Activated naive CD4-positive, alpha-beta T cell treated with anti-CD3 and anti-CD28 coated beads, Interleukin-2, amount 10 ng/mL, durations not matched to agents 7 days and 5 days (primary cell): ENCODE measurements around the gene ISX.

Experiments
- CTCF ChIA-PET: fragments of 350-600 bp; sonication (Branson Sonifier 250); formaldehyde crosslinking; loops from one replicate; lab custom pipeline; 2021; ENCODE audit warnings: antibody characterized with exemption; lab: Charles Lee
- DNase-seq: peaks from one replicate; pipeline ENCODE4 v3.0.0-alpha.2; 2020
- H3K27ac Mint-ChIP-seq: one replicate; pipeline ENCODE4 v1.8.0; 2021; ENCODE audit warnings: mild to moderate bottlenecking, moderate library complexity, mixed read lengths
- H3K27me3 Mint-ChIP-seq: one replicate; pipeline ENCODE4 v1.8.0; 2021; ENCODE audit warnings: mild to moderate bottlenecking, mixed read lengths
- H3K36me3 Mint-ChIP-seq: one replicate; pipeline ENCODE4 v1.8.0; 2021; ENCODE audit warnings: mixed read lengths
- H3K4me1 Mint-ChIP-seq: one replicate; pipeline ENCODE4 v1.8.0; 2021; ENCODE audit warnings: mixed read lengths
- H3K4me3 Mint-ChIP-seq: one replicate; pipeline ENCODE4 v1.8.0; 2021; ENCODE audit warnings: mild to moderate bottlenecking, moderate library complexity, mixed read lengths
- H3K9me3 Mint-ChIP-seq: one replicate; pipeline ENCODE4 v1.8.0; 2021; ENCODE audit warnings: mixed read lengths

The ISX gene

GRCh38 chr22:35065183-35065582 is 775 bp upstream of the ISX start:
- CTCF ChIA-PET = no interaction called here
- DNase-seq = no peak
- no peaks in the 10 kb centered on the region for H3K36me3 Mint-ChIP-seq
- H3K4me3 Mint-ChIP-seq = no peak overlapping the region
- H3K4me1 Mint-ChIP-seq = no peaks in the 10 kb centered on the region
- H3K9me3 Mint-ChIP-seq = no peaks in the 10 kb centered on the region
- no peaks in the 10 kb centered on the region for H3K27me3 Mint-ChIP-seq
- H3K27ac Mint-ChIP-seq = no peak overlapping the region

GRCh38 chr22:35066768-35067167 is 810 bp downstream of the ISX start:
- no peak overlapping the region for H3K4me3 Mint-ChIP-seq
- no peaks in the 10 kb centered on the region for H3K27me3 Mint-ChIP-seq
- H3K27ac Mint-ChIP-seq = no peak overlapping the region
- CTCF ChIA-PET = no interaction called here
- no peaks in the 10 kb centered on the region for H3K36me3 Mint-ChIP-seq
- H3K4me1 Mint-ChIP-seq = no peaks in the 10 kb centered on the region
- DNase-seq = no peak
- no peaks in the 10 kb centered on the region for H3K9me3 Mint-ChIP-seq

GRCh38 chr22:35069541-35069940 is 3.6 kb downstream of the ISX start:
- Mint-ChIP-seq H3K27ac (no peak overlapping the region), H3K4me1 (no peaks in the 10 kb centered on the region), H3K9me3 (no peaks in the 10 kb centered on the region), H3K36me3 (no peaks in the 10 kb centered on the region), H3K27me3 (no peaks in the 10 kb centered on the region), H3K4me3 (no peak overlapping the region)
- DNase-seq = no peak
- CTCF ChIA-PET = no interaction called here

- CTCF ChIA-PET = no interaction called here
- Mint-ChIP-seq H3K4me3 (no peak overlapping the region), H3K9me3 (no peaks in the 10 kb centered on the region), H3K36me3 (no peaks in the 10 kb centered on the region), H3K27ac (no peak overlapping the region), H3K27me3 (no peaks in the 10 kb centered on the region), H3K4me1 (no peaks in the 10 kb centered on the region)
- no peak for DNase-seq
Observed at GRCh38 chr22:35070451-35071093, 4.6 kb downstream of the ISX start.

- DNase-seq = no peak
- no peaks in the 10 kb centered on the region for H3K9me3 Mint-ChIP-seq
- no peak overlapping the region for H3K27ac Mint-ChIP-seq
- CTCF ChIA-PET = no interaction called here
- no peaks in the 10 kb centered on the region for H3K4me1 Mint-ChIP-seq
- H3K36me3 Mint-ChIP-seq = no peaks in the 10 kb centered on the region
- H3K27me3 Mint-ChIP-seq = no peaks in the 10 kb centered on the region
- no peak overlapping the region for H3K4me3 Mint-ChIP-seq
Observed at GRCh38 chr22:35071784-35072183, 5.8 kb downstream of the ISX start.

- H3K9me3 Mint-ChIP-seq = no peaks in the 10 kb centered on the region
- CTCF ChIA-PET = no interaction called here
- H3K36me3 Mint-ChIP-seq = no peaks in the 10 kb centered on the region
- H3K4me1 Mint-ChIP-seq = no peaks in the 10 kb centered on the region
- H3K27ac Mint-ChIP-seq = no peak overlapping the region
- no peaks in the 10 kb centered on the region for H3K27me3 Mint-ChIP-seq
- no peak overlapping the region for H3K4me3 Mint-ChIP-seq
- no peak for DNase-seq
Observed at GRCh38 chr22:35072925-35073324, 7.0 kb downstream of the ISX start.

- Mint-ChIP-seq H3K27ac (no peak overlapping the region), H3K4me3 (no peak overlapping the region), H3K27me3 (no peaks in the 10 kb centered on the region), H3K9me3 (no peaks in the 10 kb centered on the region), H3K4me1 (no peaks in the 10 kb centered on the region), H3K36me3 (no peaks in the 10 kb centered on the region)
- CTCF ChIA-PET = no interaction called here
- no peak for DNase-seq
Observed at GRCh38 chr22:35074583-35074982, 8.6 kb downstream of the ISX start.

- H3K27ac Mint-ChIP-seq = no peak overlapping the region
- H3K4me1 Mint-ChIP-seq = no peaks in the 10 kb centered on the region
- no peaks in the 10 kb centered on the region for H3K36me3 Mint-ChIP-seq
- CTCF ChIA-PET = no interaction called here
- no peaks in the 10 kb centered on the region for H3K9me3 Mint-ChIP-seq
- DNase-seq = no peak
- no peaks in the 10 kb centered on the region for H3K27me3 Mint-ChIP-seq
- H3K4me3 Mint-ChIP-seq = no peak overlapping the region
Observed at GRCh38 chr22:35076630-35077029, 10.7 kb downstream of the ISX start.

- no peak overlapping the region for H3K27ac Mint-ChIP-seq
- peaks cover 11% of the 10 kb centered on the region for H3K27me3 Mint-ChIP-seq
- peaks cover 4% of the 10 kb centered on the region for H3K9me3 Mint-ChIP-seq
- H3K36me3 Mint-ChIP-seq = no peaks in the 10 kb centered on the region
- CTCF ChIA-PET = no interaction called here
- DNase-seq = no peak
- H3K4me1 Mint-ChIP-seq = no peaks in the 10 kb centered on the region
- no peak overlapping the region for H3K4me3 Mint-ChIP-seq
Observed at GRCh38 chr22:35085621-35086020, 19.7 kb downstream of the ISX start.

GRCh38 chr22:35089139-35089538 is 23.2 kb downstream of the ISX start:
- no peak overlapping the region for H3K27ac Mint-ChIP-seq
- no peaks in the 10 kb centered on the region for H3K9me3 Mint-ChIP-seq
- no peaks in the 10 kb centered on the region for H3K36me3 Mint-ChIP-seq
- H3K4me1 Mint-ChIP-seq = no peaks in the 10 kb centered on the region
- CTCF ChIA-PET = no interaction called here
- H3K4me3 Mint-ChIP-seq = no peak overlapping the region
- H3K27me3 Mint-ChIP-seq = peaks cover 11% of the 10 kb centered on the region
- DNase-seq = no peak

- no peaks in the 10 kb centered on the region for H3K9me3 Mint-ChIP-seq
- H3K27me3 Mint-ChIP-seq = peaks cover 4% of the 10 kb centered on the region
- no peak for DNase-seq
- no peak overlapping the region for H3K4me3 Mint-ChIP-seq
- CTCF ChIA-PET = no interaction called here
- no peaks in the 10 kb centered on the region for H3K36me3 Mint-ChIP-seq
- no peaks in the 10 kb centered on the region for H3K4me1 Mint-ChIP-seq
- no peak overlapping the region for H3K27ac Mint-ChIP-seq
Observed at GRCh38 chr22:35092406-35092805, 26.4 kb downstream of the ISX start.

GRCh38 chr22:35098921-35099320 is 33.0 kb downstream of the ISX start:
- no peaks in the 10 kb centered on the region for H3K36me3 Mint-ChIP-seq
- CTCF ChIA-PET = no interaction called here
- no peaks in the 10 kb centered on the region for H3K27me3 Mint-ChIP-seq
- H3K4me1 Mint-ChIP-seq = no peaks in the 10 kb centered on the region
- DNase-seq = no peak
- H3K4me3 Mint-ChIP-seq = no peak overlapping the region
- H3K9me3 Mint-ChIP-seq = no peaks in the 10 kb centered on the region
- no peak overlapping the region for H3K27ac Mint-ChIP-seq

- no peak for DNase-seq
- Mint-ChIP-seq H3K4me3 (no peak overlapping the region), H3K4me1 (no peaks in the 10 kb centered on the region), H3K36me3 (no peaks in the 10 kb centered on the region), H3K27ac (no peak overlapping the region), H3K27me3 (peaks cover 5% of the 10 kb centered on the region), H3K9me3 (no peaks in the 10 kb centered on the region)
- CTCF ChIA-PET = no interaction called here
Observed at GRCh38 chr22:35099883-35100282, 33.9 kb downstream of the ISX start.

- Mint-ChIP-seq H3K4me1 (no peaks in the 10 kb centered on the region), H3K27ac (no peak overlapping the region), H3K9me3 (no peaks in the 10 kb centered on the region), H3K27me3 (peaks cover 5% of the 10 kb centered on the region), H3K4me3 (no peak overlapping the region), H3K36me3 (no peaks in the 10 kb centered on the region)
- CTCF ChIA-PET = no interaction called here
- DNase-seq = no peak
Observed at GRCh38 chr22:35102663-35103062, 36.7 kb downstream of the ISX start.

- Mint-ChIP-seq H3K27ac (no peak overlapping the region), H3K4me1 (no peaks in the 10 kb centered on the region), H3K4me3 (no peak overlapping the region), H3K9me3 (no peaks in the 10 kb centered on the region), H3K27me3 (peaks cover 5% of the 10 kb centered on the region), H3K36me3 (no peaks in the 10 kb centered on the region)
- DNase-seq = no peak
- CTCF ChIA-PET = no interaction called here
Observed at GRCh38 chr22:35103761-35104160, 37.8 kb downstream of the ISX start.

GRCh38 chr22:35104491-35104890 is 38.5 kb downstream of the ISX start:
- CTCF ChIA-PET = no interaction called here
- H3K27me3 Mint-ChIP-seq = peaks cover 5% of the 10 kb centered on the region
- H3K4me1 Mint-ChIP-seq = no peaks in the 10 kb centered on the region
- H3K36me3 Mint-ChIP-seq = no peaks in the 10 kb centered on the region
- no peaks in the 10 kb centered on the region for H3K9me3 Mint-ChIP-seq
- DNase-seq = no peak
- H3K4me3 Mint-ChIP-seq = no peak overlapping the region
- no peak overlapping the region for H3K27ac Mint-ChIP-seq
